Measurements from ENCODE around the gene GFRA4. TPM values are rescaled to one million over a fixed set of nuclear protein-coding genes. Genes with fewer than 3 reads are reported as not detected.

GFRA4 gene
- total and polyA plus RNA-seq, 2 donors = 0.19 to 0.21 TPM

- DNase-seq (ENCODE audit: low read depth in 6 of 9, low spot score in 9 of 9) = no peak
- Histone ChIP-seq H3K4me1 (ENCODE audit: control insufficient read depth in 2 of 2, insufficient read depth in 2 of 2, low read length in 2 of 2) (no peaks in the 10 kb centered on the region), H3K27me3 (ENCODE audit: control insufficient read depth in 2 of 2, insufficient read depth in 1 of 2, low read length in 1 of 2) (no peaks in the 10 kb centered on the region), H3K4me3 (ENCODE audit: low read length in 2 of 2) (no peak overlapping the region), H3K9me3 (ENCODE audit: control insufficient read depth in 2 of 2, insufficient read depth in 1 of 2, low read length in 1 of 2) (no peaks in the 10 kb centered on the region), H3K36me3 (ENCODE audit: control insufficient read depth in 2 of 2, insufficient read depth in 2 of 2, low read length in 1 of 2) (peaks cover 0 to 3% of the 10 kb centered on the region in 2 donors), H3K27ac (ENCODE audit: low read depth in 1 of 2, low read length in 1 of 2) (no peak overlapping the region)
- 98% methylated on average over 9 of the region's 9 CpGs for WGBS
Observed at GRCh38 chr20:3648951-3649350, 14.2 kb downstream of the GFRA4 start.

- no peak for DNase-seq (ENCODE audit: low read depth in 6 of 9, low spot score in 9 of 9)
- Histone ChIP-seq H3K27ac (ENCODE audit: low read depth in 1 of 2, low read length in 1 of 2) (no peak overlapping the region), H3K36me3 (ENCODE audit: control insufficient read depth in 2 of 2, insufficient read depth in 2 of 2, low read length in 1 of 2) (peaks cover 0 to 3% of the 10 kb centered on the region in 2 donors), H3K27me3 (ENCODE audit: control insufficient read depth in 2 of 2, insufficient read depth in 1 of 2, low read length in 1 of 2) (no peaks in the 10 kb centered on the region), H3K4me1 (ENCODE audit: control insufficient read depth in 2 of 2, insufficient read depth in 2 of 2, low read length in 2 of 2) (no peaks in the 10 kb centered on the region), H3K9me3 (ENCODE audit: control insufficient read depth in 2 of 2, insufficient read depth in 1 of 2, low read length in 1 of 2) (no peaks in the 10 kb centered on the region), H3K4me3 (ENCODE audit: low read length in 2 of 2) (no peak overlapping the region)
Observed at GRCh38 chr20:3647473-3647872, 15.7 kb downstream of the GFRA4 start.

- Histone ChIP-seq H3K4me3 (ENCODE audit: low read length in 2 of 2) (no peak overlapping the region), H3K27me3 (ENCODE audit: control insufficient read depth in 2 of 2, insufficient read depth in 1 of 2, low read length in 1 of 2) (no peaks in the 10 kb centered on the region), H3K27ac (ENCODE audit: low read depth in 1 of 2, low read length in 1 of 2) (no peak overlapping the region), H3K9me3 (ENCODE audit: control insufficient read depth in 2 of 2, insufficient read depth in 1 of 2, low read length in 1 of 2) (no peaks in the 10 kb centered on the region), H3K36me3 (ENCODE audit: control insufficient read depth in 2 of 2, insufficient read depth in 2 of 2, low read length in 1 of 2) (peaks cover 0 to 3% of the 10 kb centered on the region in 2 donors), H3K4me1 (ENCODE audit: control insufficient read depth in 2 of 2, insufficient read depth in 2 of 2, low read length in 2 of 2) (no peaks in the 10 kb centered on the region)
- no peak for DNase-seq (ENCODE audit: low read depth in 6 of 9, low spot score in 9 of 9)
- WGBS = 98% methylated on average over 13 of the region's 13 CpGs
Observed at GRCh38 chr20:3646651-3647050, 16.5 kb downstream of the GFRA4 start.

GRCh38 chr20:3646067-3646440 is 17.1 kb downstream of the GFRA4 start:
- no peak for DNase-seq (ENCODE audit: low read depth in 6 of 9, low spot score in 9 of 9)
- Histone ChIP-seq H3K36me3 (ENCODE audit: control insufficient read depth in 2 of 2, insufficient read depth in 2 of 2, low read length in 1 of 2) (peaks cover 0 to 3% of the 10 kb centered on the region in 2 donors), H3K27ac (ENCODE audit: low read depth in 1 of 2, low read length in 1 of 2) (no peak overlapping the region), H3K4me3 (ENCODE audit: low read length in 2 of 2) (no peak overlapping the region), H3K27me3 (ENCODE audit: control insufficient read depth in 2 of 2, insufficient read depth in 1 of 2, low read length in 1 of 2) (no peaks in the 10 kb centered on the region), H3K9me3 (ENCODE audit: control insufficient read depth in 2 of 2, insufficient read depth in 1 of 2, low read length in 1 of 2) (no peaks in the 10 kb centered on the region), H3K4me1 (ENCODE audit: control insufficient read depth in 2 of 2, insufficient read depth in 2 of 2, low read length in 2 of 2) (no peaks in the 10 kb centered on the region)
- WGBS = 77% methylated on average over 5 of the region's 5 CpGs

- Histone ChIP-seq H3K4me3 (ENCODE audit: low read length in 2 of 2) (no peak overlapping the region), H3K9me3 (ENCODE audit: control insufficient read depth in 2 of 2, insufficient read depth in 1 of 2, low read length in 1 of 2) (no peaks in the 10 kb centered on the region), H3K36me3 (ENCODE audit: control insufficient read depth in 2 of 2, insufficient read depth in 2 of 2, low read length in 1 of 2) (peaks cover 0 to 3% of the 10 kb centered on the region in 2 donors), H3K27ac (ENCODE audit: low read depth in 1 of 2, low read length in 1 of 2) (no peak overlapping the region), H3K27me3 (ENCODE audit: control insufficient read depth in 2 of 2, insufficient read depth in 1 of 2, low read length in 1 of 2) (no peaks in the 10 kb centered on the region), H3K4me1 (ENCODE audit: control insufficient read depth in 2 of 2, insufficient read depth in 2 of 2, low read length in 2 of 2) (no peaks in the 10 kb centered on the region)
- DNase-seq (ENCODE audit: low read depth in 6 of 9, low spot score in 9 of 9) = no peak
- 96% methylated on average over 20 of the region's 20 CpGs for WGBS
Observed at GRCh38 chr20:3645309-3646066, 17.7 kb downstream of the GFRA4 start.

GRCh38 chr20:3640259-3640658 is 22.9 kb downstream of the GFRA4 start:
- no peak for DNase-seq (ENCODE audit: low read depth in 6 of 9, low spot score in 9 of 9)
- Histone ChIP-seq H3K4me3 (ENCODE audit: low read length in 2 of 2) (no peak overlapping the region), H3K4me1 (ENCODE audit: control insufficient read depth in 2 of 2, insufficient read depth in 2 of 2, low read length in 2 of 2) (no peaks in the 10 kb centered on the region), H3K27ac (ENCODE audit: low read depth in 1 of 2, low read length in 1 of 2) (no peak overlapping the region), H3K9me3 (ENCODE audit: control insufficient read depth in 2 of 2, insufficient read depth in 1 of 2, low read length in 1 of 2) (no peaks in the 10 kb centered on the region), H3K36me3 (ENCODE audit: control insufficient read depth in 2 of 2, insufficient read depth in 2 of 2, low read length in 1 of 2) (no peaks in the 10 kb centered on the region), H3K27me3 (ENCODE audit: control insufficient read depth in 2 of 2, insufficient read depth in 1 of 2, low read length in 1 of 2) (no peaks in the 10 kb centered on the region)
- 97% methylated on average over 3 of the region's 3 CpGs for WGBS

GRCh38 chr20:3635346-3635745 is 27.9 kb downstream of the GFRA4 start:
- WGBS = 98% methylated on average over 1 of the region's 1 CpG
- H3K4me3 ChIP-seq (ENCODE audit: low read length in 2 of 2) = no peak overlapping the region
- no peak for DNase-seq (ENCODE audit: low read depth in 6 of 9, low spot score in 9 of 9)
- peaks cover 0 to 6% of the 10 kb centered on the region in 2 donors for H3K4me1 ChIP-seq (ENCODE audit: control insufficient read depth in 2 of 2, insufficient read depth in 2 of 2, low read length in 2 of 2)
- no peaks in the 10 kb centered on the region for H3K9me3 ChIP-seq (ENCODE audit: control insufficient read depth in 2 of 2, insufficient read depth in 1 of 2, low read length in 1 of 2)
- H3K36me3 ChIP-seq (ENCODE audit: control insufficient read depth in 2 of 2, insufficient read depth in 2 of 2, low read length in 1 of 2) = no peaks in the 10 kb centered on the region
- H3K27me3 ChIP-seq (ENCODE audit: control insufficient read depth in 2 of 2, insufficient read depth in 1 of 2, low read length in 1 of 2) = no peaks in the 10 kb centered on the region
- no peak overlapping the region for H3K27ac ChIP-seq (ENCODE audit: low read depth in 1 of 2, low read length in 1 of 2)

GRCh38 chr20:3633913-3634478 is 29.2 kb downstream of the GFRA4 start:
- Histone ChIP-seq H3K4me3 (ENCODE audit: low read length in 2 of 2) (no peak overlapping the region), H3K27ac (ENCODE audit: low read depth in 1 of 2, low read length in 1 of 2) (no peak overlapping the region), H3K4me1 (ENCODE audit: control insufficient read depth in 2 of 2, insufficient read depth in 2 of 2, low read length in 2 of 2) (peaks cover 0 to 6% of the 10 kb centered on the region in 2 donors), H3K9me3 (ENCODE audit: control insufficient read depth in 2 of 2, insufficient read depth in 1 of 2, low read length in 1 of 2) (no peaks in the 10 kb centered on the region), H3K27me3 (ENCODE audit: control insufficient read depth in 2 of 2, insufficient read depth in 1 of 2, low read length in 1 of 2) (no peaks in the 10 kb centered on the region), H3K36me3 (ENCODE audit: control insufficient read depth in 2 of 2, insufficient read depth in 2 of 2, low read length in 1 of 2) (no peaks in the 10 kb centered on the region)
- DNase-seq (ENCODE audit: low read depth in 6 of 9, low spot score in 9 of 9) = no peak
- 31% methylated on average over 6 of the region's 6 CpGs for WGBS

GRCh38 chr20:3632311-3633004 is 30.7 kb downstream of the GFRA4 start:
- no peak for DNase-seq (ENCODE audit: low read depth in 6 of 9, low spot score in 9 of 9)
- WGBS = 84% methylated on average over 7 of the region's 7 CpGs
- H3K27ac ChIP-seq (ENCODE audit: low read depth in 1 of 2, low read length in 1 of 2) = no peak overlapping the region
- peaks cover 0 to 4% of the 10 kb centered on the region in 2 donors for H3K36me3 ChIP-seq (ENCODE audit: control insufficient read depth in 2 of 2, insufficient read depth in 2 of 2, low read length in 1 of 2)
- no peaks in the 10 kb centered on the region for H3K27me3 ChIP-seq (ENCODE audit: control insufficient read depth in 2 of 2, insufficient read depth in 1 of 2, low read length in 1 of 2)
- H3K4me3 ChIP-seq (ENCODE audit: low read length in 2 of 2) = no peak overlapping the region
- peaks cover 0 to 6% of the 10 kb centered on the region in 2 donors for H3K4me1 ChIP-seq (ENCODE audit: control insufficient read depth in 2 of 2, insufficient read depth in 2 of 2, low read length in 2 of 2)
- H3K9me3 ChIP-seq (ENCODE audit: control insufficient read depth in 2 of 2, insufficient read depth in 1 of 2, low read length in 1 of 2) = no peaks in the 10 kb centered on the region
